ENCODE results near the gene PKNOX2.
A peak's percentile ranks its signal among the peaks of the same experiment; 100 is the strongest.

Gene PKNOX2

GRCh38 chr11:125264100-125265022 lies 99.8 kb downstream of the PKNOX2 start:
- no peak for DNase-seq

GRCh38 chr11:125267548-125267947 lies 103.0 kb downstream of the PKNOX2 start:
- DNase-seq, result no peak

GRCh38 chr11:125268611-125269010 lies 104.1 kb downstream of the PKNOX2 start:
- DNase-seq, result no peak

- DNase-seq, result no peak
Observed at GRCh38 chr11:125270106-125270505, 105.6 kb downstream of the PKNOX2 start.

- no peak for DNase-seq
Observed at GRCh38 chr11:125270711-125271110, 106.2 kb downstream of the PKNOX2 start.

- no peak for DNase-seq
Observed at GRCh38 chr11:125271483-125272091, 107.0 kb downstream of the PKNOX2 start.

- no peak for DNase-seq
Observed at GRCh38 chr11:125272092-125272491, 107.5 kb downstream of the PKNOX2 start.

GRCh38 chr11:125272821-125273220 lies 108.3 kb downstream of the PKNOX2 start:
- DNase-seq, result no peak

- no peak for DNase-seq
Observed at GRCh38 chr11:125273519-125274000, 109.0 kb downstream of the PKNOX2 start.

GRCh38 chr11:125274309-125274708 lies 109.8 kb downstream of the PKNOX2 start:
- DNase-seq, result no peak

GRCh38 chr11:125274774-125275173 lies 110.2 kb downstream of the PKNOX2 start:
- no peak for DNase-seq

GRCh38 chr11:125275905-125276618 lies 111.5 kb downstream of the PKNOX2 start:
- no peak for DNase-seq

- DNase-seq, result no peak
Observed at GRCh38 chr11:125276619-125276976, 112.0 kb downstream of the PKNOX2 start.

- no peak for DNase-seq
Observed at GRCh38 chr11:125279676-125280418, 115.3 kb downstream of the PKNOX2 start.

GRCh38 chr11:125280646-125281045 lies 116.1 kb downstream of the PKNOX2 start:
- DNase-seq, result no peak

- no peak for DNase-seq
Observed at GRCh38 chr11:125281831-125282595, 117.5 kb downstream of the PKNOX2 start.

- DNase-seq, result no peak
Observed at GRCh38 chr11:125282596-125282914, 118.0 kb downstream of the PKNOX2 start.

- no peak for DNase-seq
Observed at GRCh38 chr11:125284245-125284850, 119.8 kb downstream of the PKNOX2 start.

- no peak for DNase-seq
Observed at GRCh38 chr11:125285844-125286243, 121.3 kb downstream of the PKNOX2 start.

- DNase-seq, result no peak
Observed at GRCh38 chr11:125286486-125286885, 121.9 kb downstream of the PKNOX2 start.

GRCh38 chr11:125287491-125288210 lies 123.1 kb downstream of the PKNOX2 start:
- DNase-seq, result peak; percentile 70

All from DMS 273 treated with DMSO at 0.1 percent for 48 hours (cell line).